ENCODE results near the gene KCNQ1. TPM values are rescaled to one million over a fixed set of nuclear protein-coding genes. Genes with fewer than 3 reads are reported as not detected.

The KCNQ1 gene
- total RNA-seq, 1 experiment from 2014 or later = 2.3 TPM

DNA sequence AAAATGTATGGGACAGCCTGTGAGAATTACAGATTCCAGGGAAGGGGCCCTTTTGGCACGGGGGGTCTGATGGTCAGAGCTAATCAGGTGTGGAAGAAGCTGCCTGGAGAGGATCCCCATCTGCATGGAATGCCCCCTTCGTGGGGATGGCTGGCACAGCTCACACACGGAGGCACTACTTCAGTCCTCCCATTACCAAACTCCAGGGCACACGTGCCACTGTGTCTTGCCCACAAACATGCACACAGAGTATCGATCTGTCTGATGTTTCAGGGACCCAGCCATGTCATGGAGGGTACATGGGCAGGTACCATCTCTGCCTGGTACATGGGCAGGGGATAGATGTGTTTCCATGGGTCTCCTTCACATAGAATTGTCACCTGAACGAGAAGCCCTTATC lies 240.2 kb downstream of the KCNQ1 start:
- no peaks in the 10 kb centered on the region for H3K79me1 ChIP-seq (ENCODE audit: insufficient read depth, low read depth, low read length, poor library complexity, severe bottlenecking)
- H2BK15ac ChIP-seq (ENCODE audit: low read depth, low read length) = no peak overlapping the region
- H3K4me1 ChIP-seq (ENCODE audit: insufficient read depth, low read length) = peaks cover 13% of the 10 kb centered on the region; the same call in 1 of the 2 replicates
- H3K23ac ChIP-seq (ENCODE audit: insufficient read length, low read depth, low read length) = no peak overlapping the region
- no peak overlapping the region for H3K4ac ChIP-seq (ENCODE audit: low read depth, low read length)
- H3K36me3 Mint-ChIP-seq (ENCODE audit: insufficient read depth in 1 of 3, low read depth in 3 of 3) = peaks cover 2 to 5% (median 2%) of the 10 kb centered on the region in 3 experiments
- no peak overlapping the region for H4K91ac ChIP-seq (ENCODE audit: insufficient read length, low read depth, low read length)
- no peak overlapping the region for H2BK5ac ChIP-seq (ENCODE audit: insufficient read length, low read length)
- H2BK20ac ChIP-seq (ENCODE audit: low read depth, low read length, poor library complexity, severe bottlenecking) = no peak overlapping the region
- H3K4me3 Mint-ChIP-seq = no peak overlapping the region
- DNase-seq = no peak
- TF ChIP-seq, protein P1, sequence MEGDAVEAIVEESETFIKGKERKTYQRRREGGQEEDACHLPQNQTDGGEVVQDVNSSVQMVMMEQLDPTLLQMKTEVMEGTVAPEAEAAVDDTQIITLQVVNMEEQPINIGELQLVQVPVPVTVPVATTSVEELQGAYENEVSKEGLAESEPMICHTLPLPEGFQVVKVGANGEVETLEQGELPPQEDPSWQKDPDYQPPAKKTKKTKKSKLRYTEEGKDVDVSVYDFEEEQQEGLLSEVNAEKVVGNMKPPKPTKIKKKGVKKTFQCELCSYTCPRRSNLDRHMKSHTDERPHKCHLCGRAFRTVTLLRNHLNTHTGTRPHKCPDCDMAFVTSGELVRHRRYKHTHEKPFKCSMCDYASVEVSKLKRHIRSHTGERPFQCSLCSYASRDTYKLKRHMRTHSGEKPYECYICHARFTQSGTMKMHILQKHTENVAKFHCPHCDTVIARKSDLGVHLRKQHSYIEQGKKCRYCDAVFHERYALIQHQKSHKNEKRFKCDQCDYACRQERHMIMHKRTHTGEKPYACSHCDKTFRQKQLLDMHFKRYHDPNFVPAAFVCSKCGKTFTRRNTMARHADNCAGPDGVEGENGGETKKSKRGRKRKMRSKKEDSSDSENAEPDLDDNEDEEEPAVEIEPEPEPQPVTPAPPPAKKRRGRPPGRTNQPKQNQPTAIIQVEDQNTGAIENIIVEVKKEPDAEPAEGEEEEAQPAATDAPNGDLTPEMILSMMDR (conservative IDR thresholded peaks at IDR 0.05) = no peak
- peaks cover 51 to 64% of the 10 kb centered on the region in 2 experiments for H3K4me1 Mint-ChIP-seq
- no peak overlapping the region for H3K18ac ChIP-seq (ENCODE audit: insufficient read length, low read depth, low read length)
- no peaks in the 10 kb centered on the region; the same call in 1 of the 2 replicates for H3K79me2 ChIP-seq (ENCODE audit: insufficient read depth, low read length)
- no peak overlapping the region for H3K14ac ChIP-seq (ENCODE audit: insufficient read depth, low read length)
- no peak overlapping the region for H3K27ac ChIP-seq (ENCODE audit: insufficient read length, low read depth, low read length)
- H2AFZ ChIP-seq (ENCODE audit: low read length) = no peak overlapping the region
- no peak overlapping the region for H4K5ac ChIP-seq (ENCODE audit: insufficient read length, low read depth, low read length)
- H4K20me1 ChIP-seq (ENCODE audit: control insufficient read depth, insufficient read depth, insufficient read length) = no peaks in the 10 kb centered on the region
- H2BK120ac ChIP-seq (ENCODE audit: low read depth, low read length, poor library complexity, severe bottlenecking) = no peak overlapping the region
- H4K8ac ChIP-seq (replicated peaks; ENCODE audit: insufficient read length, low read depth, low read length) = no peak overlapping the region
- H2AK5ac ChIP-seq (ENCODE audit: insufficient read length, low read length) = no peak overlapping the region
- peaks cover 11% of the 10 kb centered on the region for H3K27me3 Mint-ChIP-seq (ENCODE audit: low read depth)
- no peak overlapping the region for H3K9ac ChIP-seq (ENCODE audit: extremely low read depth, insufficient read length, low read length)
- H3K9me3 ChIP-seq (ENCODE audit: control insufficient read depth, low read depth, low read length) = no peaks in the 10 kb centered on the region
- H3K23me2 ChIP-seq (ENCODE audit: insufficient read length, low read depth, low read length, poor library complexity, severe bottlenecking) = no peaks in the 10 kb centered on the region
- no CpG with 5 or more reads among the region's 6 CpGs for WGBS (ENCODE audit: extremely low coverage, insufficient read length, low lambda C conversion rate)
- no peak overlapping the region for H3K27ac Mint-ChIP-seq
- H3K9me3 Mint-ChIP-seq = no peaks in the 10 kb centered on the region
- no peak overlapping the region for H3K56ac ChIP-seq (ENCODE audit: insufficient read length, low read depth, low read length)
- no peak overlapping the region for H3K4me2 ChIP-seq (ENCODE audit: insufficient read depth, insufficient read length, low read length)
- no peaks in the 10 kb centered on the region for H3K27me3 ChIP-seq (ENCODE audit: insufficient read depth, low read length)
- no peak overlapping the region for H2BK12ac ChIP-seq (ENCODE audit: insufficient read length, low read depth, low read length)
- no peak overlapping the region for H3T11ph ChIP-seq (ENCODE audit: low read length)

All from H9 (cell line).